ENCODE measurements around the gene CBX3. TPM values are rescaled to one million over a fixed set of nuclear protein-coding genes. Genes with fewer than 3 reads are reported as not detected.

Gene CBX3
- total RNA-seq, 1 experiment from 2014 or later, result 308 TPM

DNA sequence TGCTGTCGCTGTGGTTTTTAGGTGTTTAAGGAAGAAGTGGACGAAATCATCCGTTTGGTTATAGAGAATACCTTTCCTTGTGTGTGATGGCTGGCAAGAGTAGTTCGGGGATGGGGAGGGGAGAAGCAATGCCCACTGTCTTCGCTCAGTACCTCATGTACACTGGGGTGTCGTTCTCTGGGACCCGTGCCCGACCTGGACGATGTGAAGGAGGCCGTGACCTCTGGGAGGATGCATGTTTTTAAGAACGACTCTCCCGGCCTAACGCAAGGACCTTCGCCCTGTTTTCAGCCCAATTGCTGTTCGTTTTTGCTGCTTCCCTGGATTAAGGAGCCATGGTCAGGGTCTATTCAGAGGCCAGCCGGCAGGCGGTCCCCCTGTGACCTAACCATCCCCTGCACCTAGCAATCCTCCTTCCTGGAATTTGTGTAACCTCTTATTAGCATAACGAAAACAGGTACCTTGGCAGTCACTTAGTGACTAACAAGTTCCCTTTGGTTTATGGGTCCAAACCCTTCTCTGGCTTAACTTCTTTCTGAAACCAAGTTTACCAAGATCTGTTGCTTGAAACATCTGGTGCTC lies 48.2 kb upstream of the CBX3 start:
- CTCF ChIA-PET, result no interaction called here
- Histone ChIP-seq H3K79me2 (ENCODE audit: low read depth) (peaks cover 60% of the 10 kb centered on the region), H3K9me3 (ENCODE audit: insufficient read depth, low read depth) (no peaks in the 10 kb centered on the region), H3K27me3 (ENCODE audit: insufficient read depth, low read depth) (no peaks in the 10 kb centered on the region), H3K36me3 (ENCODE audit: low read depth) (peaks cover 4% of the 10 kb centered on the region; the same call in 1 of the 2 replicates), H3K4me1 (replicated peaks; ENCODE audit: insufficient read depth) (peaks cover 45% of the 10 kb centered on the region), H3K4me2 (peak overlapping the region; percentile 96), H2AFZ (peak overlapping the region; percentile 75), H3K4me3 (peak overlapping the region; percentile 77), H4K20me1 (ENCODE audit: insufficient read depth) (no peaks in the 10 kb centered on the region), H3K27ac (peak overlapping the region; percentile 96), H3F3A (ENCODE audit: insufficient read depth, low read depth) (peaks cover 51% of the 10 kb centered on the region), H3K9me2 (ENCODE audit: insufficient read depth) (no peaks in the 10 kb centered on the region)
- POLR2A ChIA-PET (ENCODE audit: unreplicated experiment), result interaction anchor here (0.6 kb wide), 1 partner anchor 58 kb away, joined by 4 read pairs; no protein-coding TSS in a partner anchor
- TSS peak; percentile 23 for BruUV-seq (replicated peaks)
- intact Hi-C loops (cut with micrococcal nuclease; ENCODE audit: unreplicated experiment), result loop anchor here (2.0 kb wide), 1 partner anchor 63 kb away; no protein-coding TSS in a partner anchor
- DNase-seq, result peak; percentile 27 to 72
- TF ChIP-seq, protein P1, sequence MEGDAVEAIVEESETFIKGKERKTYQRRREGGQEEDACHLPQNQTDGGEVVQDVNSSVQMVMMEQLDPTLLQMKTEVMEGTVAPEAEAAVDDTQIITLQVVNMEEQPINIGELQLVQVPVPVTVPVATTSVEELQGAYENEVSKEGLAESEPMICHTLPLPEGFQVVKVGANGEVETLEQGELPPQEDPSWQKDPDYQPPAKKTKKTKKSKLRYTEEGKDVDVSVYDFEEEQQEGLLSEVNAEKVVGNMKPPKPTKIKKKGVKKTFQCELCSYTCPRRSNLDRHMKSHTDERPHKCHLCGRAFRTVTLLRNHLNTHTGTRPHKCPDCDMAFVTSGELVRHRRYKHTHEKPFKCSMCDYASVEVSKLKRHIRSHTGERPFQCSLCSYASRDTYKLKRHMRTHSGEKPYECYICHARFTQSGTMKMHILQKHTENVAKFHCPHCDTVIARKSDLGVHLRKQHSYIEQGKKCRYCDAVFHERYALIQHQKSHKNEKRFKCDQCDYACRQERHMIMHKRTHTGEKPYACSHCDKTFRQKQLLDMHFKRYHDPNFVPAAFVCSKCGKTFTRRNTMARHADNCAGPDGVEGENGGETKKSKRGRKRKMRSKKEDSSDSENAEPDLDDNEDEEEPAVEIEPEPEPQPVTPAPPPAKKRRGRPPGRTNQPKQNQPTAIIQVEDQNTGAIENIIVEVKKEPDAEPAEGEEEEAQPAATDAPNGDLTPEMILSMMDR (conservative IDR thresholded peaks at IDR 0.05), result peak; percentile 35; the same call in 1 of the 2 replicates
- TF ChIP-seq EZH2 (IDR thresholded peaks at IDR 0.05; ENCODE audit: low read depth), result no peak

DNA sequence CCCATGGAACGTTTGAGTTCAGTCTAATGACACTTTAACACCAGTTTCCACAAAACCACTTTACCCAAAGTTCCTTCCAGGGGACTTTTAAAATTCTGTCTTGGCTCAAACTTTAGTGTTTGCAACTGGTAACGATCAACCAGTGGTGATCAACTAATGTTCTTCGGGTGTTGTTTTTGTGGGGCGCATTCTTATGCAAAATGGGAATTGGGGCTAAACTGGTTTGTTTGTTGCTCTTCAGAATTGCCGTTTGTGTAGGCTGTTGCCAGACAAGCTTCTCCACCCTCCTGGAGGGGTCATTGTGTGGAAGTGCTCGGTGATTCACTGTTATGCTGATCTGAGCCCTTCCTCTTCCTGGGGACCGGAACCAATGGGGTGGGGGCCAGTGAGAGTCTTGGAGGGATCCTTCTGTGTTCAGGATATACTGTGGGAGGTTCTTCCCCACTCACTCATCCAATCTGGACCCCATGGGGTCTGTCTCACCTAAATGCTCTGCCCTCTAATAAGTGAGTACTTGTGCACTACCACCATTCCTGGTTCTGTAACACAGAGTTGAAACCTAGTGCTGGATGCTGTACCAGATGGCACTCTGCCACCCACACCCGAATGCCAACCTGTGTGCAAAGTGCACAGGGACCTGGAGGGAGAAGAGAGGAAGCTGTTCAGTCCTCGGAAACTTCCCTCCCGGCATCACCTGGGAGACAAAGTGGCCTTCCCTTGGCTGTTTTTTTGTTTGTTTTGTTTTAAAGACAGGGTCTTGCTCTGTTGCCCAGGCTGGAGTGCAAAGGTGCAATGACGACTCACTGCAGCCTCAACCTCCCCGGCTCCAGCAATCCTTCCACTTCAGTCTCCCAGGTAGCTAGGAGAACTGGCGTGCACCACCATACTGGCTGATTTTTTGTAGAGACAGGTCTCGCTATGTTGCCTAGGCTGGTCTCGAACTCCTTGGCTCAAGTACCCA lies 47.4 kb upstream of the CBX3 start:
- peak overlapping the region; percentile 96 for H3K27ac ChIP-seq
- peak overlapping the region; percentile 75 for H2AFZ ChIP-seq
- CTCF ChIA-PET, result no interaction called here

More for the DNA sequence above, 47.4 kb upstream of the CBX3 start:
- Histone ChIP-seq H3K9me2 (ENCODE audit: insufficient read depth) (no peaks in the 10 kb centered on the region), H3K36me3 (ENCODE audit: low read depth) (peaks cover 4% of the 10 kb centered on the region; the same call in 1 of the 2 replicates), H3K4me2 (peak overlapping the region; percentile 96), H3K4me3 (peak overlapping the region; percentile 77), H3K9me3 (ENCODE audit: insufficient read depth, low read depth) (no peaks in the 10 kb centered on the region), H3K27me3 (ENCODE audit: insufficient read depth, low read depth) (no peaks in the 10 kb centered on the region), H3K79me2 (ENCODE audit: low read depth) (peaks cover 68% of the 10 kb centered on the region), H3K4me1 (replicated peaks; ENCODE audit: insufficient read depth) (peaks cover 52% of the 10 kb centered on the region), H3F3A (ENCODE audit: insufficient read depth, low read depth) (peaks cover 59% of the 10 kb centered on the region), H4K20me1 (ENCODE audit: insufficient read depth) (no peaks in the 10 kb centered on the region)
- TSS peak; percentile 27 for BruUV-seq (replicated peaks)
- no peak for TF ChIP-seq EZH2 (IDR thresholded peaks at IDR 0.05; ENCODE audit: low read depth)
- TF ChIP-seq, protein P1 (conservative IDR thresholded peaks at IDR 0.05), result peak; percentile 9; the same call in 1 of the 2 replicates
- intact Hi-C loops (cut with micrococcal nuclease; ENCODE audit: unreplicated experiment), result loop anchor here (1.0 to 2.0 kb wide), 4 partner anchors 46 to 193 kb away; partner anchors contain the start of gene HNRNPA2B1
- peak; percentile 66 to 90 for DNase-seq
- POLR2A ChIA-PET (ENCODE audit: unreplicated experiment), result interaction anchor here (0.5 to 0.6 kb wide), 2 partner anchors 57 kb away, joined by 3 to 4 read pairs; no protein-coding TSS in a partner anchor

Measured in PC-9 (cell line).